Measurements from ENCODE around the gene ANP32B. TPM values are rescaled to one million over a fixed set of nuclear protein-coding genes. Genes with fewer than 3 reads are reported as not detected.

Gene ANP32B
- total RNA-seq, 2 experiments from 2014 or later: 178 to 192 TPM

- Histone ChIP-seq H3K27ac (ENCODE audit: low read depth in 1 of 2, low read length in 2 of 2) (peak overlapping the region; percentile 64 to 88), H3K27me3 (ENCODE audit: control insufficient read depth in 1 of 2, insufficient read depth in 2 of 2, low read length in 2 of 2) (no peaks in the 10 kb centered on the region), H3K36me3 (ENCODE audit: insufficient read depth, low read length) (no peaks in the 10 kb centered on the region), H3K9me3 (ENCODE audit: control insufficient read depth in 1 of 2, insufficient read depth in 1 of 2, low read length in 2 of 2) (no peaks in the 10 kb centered on the region), H3K4me1 (ENCODE audit: insufficient read depth, low read length) (peaks cover 55% of the 10 kb centered on the region), H3K4me3 (ENCODE audit: low read length) (peak overlapping the region; percentile 78)
- ATAC-seq (ENCODE audit: poor library complexity) (peak; percentile 28), DNase-seq (peak; percentile 36 to 81 (median 60))
- Mint-ChIP-seq H3K9me3 (no peaks in the 10 kb centered on the region), H3K27me3 (no peaks in the 10 kb centered on the region), H3K4me1 (ENCODE audit: low read depth) (peaks cover 74% of the 10 kb centered on the region), H3K27ac (peak overlapping the region; percentile 89), H3K36me3 (ENCODE audit: low read depth) (peaks cover 4% of the 10 kb centered on the region), H3K4me3 (peak overlapping the region; percentile 93)
- TF ChIP-seq CTCF (IDR thresholded peaks at IDR 0.05): no peak
- ChIA-PET CTCF (interaction anchor here (0.8 to 7.1 kb wide), 21 partner anchors 9 to 276 kb away, joined by 3 to 74 read pairs (median 5); partner anchors contain the start of genes NANS and TRMO), POLR2A (interaction anchor here (0.8 to 6.9 kb wide), 29 partner anchors 9 to 1534 kb away, joined by 3 to 181 read pairs (median 7); partner anchors contain the start of genes HEMGN, NANS, NCBP1 and TBC1D2)
- intact Hi-C loops (cut with DNase I, micrococcal nuclease): loop anchor here (1.0 to 10.0 kb wide), 7 partner anchors 51 to 1121 kb away; partner anchors contain the start of genes NCBP1 (in 1 of the 2), TBC1D2 (in 1 of the 2), TGFBR1 (in 1 of the 2) and TSTD2 (in 1 of the 2)
These were observed 547 bp downstream of the ANP32B start for GRCh38 chr9:97983589-97984187.

GRCh38 chr9:97984188-97985057, 1.3 kb downstream of the ANP32B start:
- no peaks in the 10 kb centered on the region for H3K9me3 ChIP-seq (ENCODE audit: control insufficient read depth in 1 of 2, insufficient read depth in 1 of 2, low read length in 2 of 2)
- ATAC-seq (ENCODE audit: poor library complexity): peak; percentile 33
- Mint-ChIP-seq H3K4me3 (peak overlapping the region; percentile 56), H3K9me3 (no peaks in the 10 kb centered on the region), H3K36me3 (ENCODE audit: low read depth) (peaks cover 4% of the 10 kb centered on the region), H3K27me3 (no peaks in the 10 kb centered on the region), H3K27ac (no peak overlapping the region), H3K4me1 (ENCODE audit: low read depth) (peaks cover 74% of the 10 kb centered on the region)
- POLR2A ChIA-PET: interaction anchor here (0.8 to 6.9 kb wide), 20 partner anchors 9 to 1535 kb away, joined by 3 to 181 read pairs (median 9); partner anchors contain the start of genes HEMGN, NANS, NCBP1 and TBC1D2
- peak overlapping the region; percentile 67 to 75 for H3K27ac ChIP-seq (ENCODE audit: low read depth in 1 of 2, low read length in 2 of 2)
- DNase-seq: peak; percentile 51 to 89 (median 72)
- intact Hi-C loops (cut with DNase I, micrococcal nuclease): loop anchor here (2.0 to 10.0 kb wide), 7 partner anchors 48 to 1120 kb away; partner anchors contain the start of genes NCBP1 (in 1 of the 2), TBC1D2 (in 1 of the 2), TGFBR1 (in 1 of the 2) and TSTD2 (in 1 of the 2)
- no peaks in the 10 kb centered on the region for H3K36me3 ChIP-seq (ENCODE audit: insufficient read depth, low read length)
- no peaks in the 10 kb centered on the region for H3K27me3 ChIP-seq (ENCODE audit: control insufficient read depth in 1 of 2, insufficient read depth in 2 of 2, low read length in 2 of 2)
- peak overlapping the region; percentile 78 for H3K4me3 ChIP-seq (ENCODE audit: low read length)
- CTCF ChIA-PET: interaction anchor here (0.8 to 7.1 kb wide), 9 partner anchors 9 to 79 kb away, joined by 3 to 74 read pairs (median 13); partner anchors contain the start of gene TRMO
- H3K4me1 ChIP-seq (ENCODE audit: insufficient read depth, low read length): peaks cover 55% of the 10 kb centered on the region
- no peak for TF ChIP-seq CTCF (IDR thresholded peaks at IDR 0.05)
